ENCODE data around the gene AKAP11. TPM values are rescaled to one million over a fixed set of nuclear protein-coding genes. Genes with fewer than 3 reads are reported as not detected.
A peak's percentile ranks its signal among the peaks of the same experiment; 100 is the strongest.
"Not testable (repeated sequence)": the region's sequence is repeated elsewhere in the genome, so short reads cannot be mapped to it uniquely, and the experiment has no call there.

AKAP11 gene
- 10 to 100 TPM; 34.4 to 42.0 TPM for total RNA-seq
- polyA plus RNA-seq = 1 to 10 TPM; 4.8 to 9.7 TPM
- long read RNA-seq, donor 1, partial matches to known transcripts = 4 of 16 reads
- long read RNA-seq, donor 1, other reads (novel, unspliced or antisense) = 12 of 16 reads
- long read RNA-seq, donor 2, partial matches to known transcripts = 0 of 9 reads
- long read RNA-seq, donor 2, other reads (novel, unspliced or antisense) = 9 of 9 reads

GRCh38 chr13:42272115-42272803, at the start of gene AKAP11:
TSS of gene AKAP11 (plus strand) at chr13:42272152. CDS start at chr13:42286349, 14,197 bp downstream.
- Histone ChIP-seq H3K27ac (ENCODE audit: low read depth in 1 of 2, low read length in 2 of 2) (peak within 1 kb of the TSS; percentile 12 to 72), H3K36me3 (ENCODE audit: control insufficient read depth in 1 of 2, insufficient read depth in 2 of 2, low read length in 1 of 2) (no peaks in the 10 kb centered on the region), H3K4me3 (ENCODE audit: low read length in 2 of 2) (peak within 1 kb of the TSS; percentile 63 to 81), H3K9me3 (ENCODE audit: control insufficient read depth, low read length) (no peaks in the 10 kb centered on the region), H3K27me3 (ENCODE audit: control insufficient read depth in 1 of 2, insufficient read depth in 2 of 2, low read length in 1 of 2) (no peaks in the 10 kb centered on the region), H3K4me1 (ENCODE audit: control insufficient read depth in 1 of 2, insufficient read depth in 2 of 2, low read length in 2 of 2) (peaks cover 3 to 7% of the 10 kb centered on the region in 2 donors)
- peak; percentile 70 to 86 for DNase-seq
- intact Hi-C loops (cut with DNase I) = no loop called here
- peak; percentile 61 for ATAC-seq (ENCODE audit: low FRiP score)
- 0% methylated on average over 31 to 59 of the region's 59 CpGs for WGBS, 2 donors

DNA sequence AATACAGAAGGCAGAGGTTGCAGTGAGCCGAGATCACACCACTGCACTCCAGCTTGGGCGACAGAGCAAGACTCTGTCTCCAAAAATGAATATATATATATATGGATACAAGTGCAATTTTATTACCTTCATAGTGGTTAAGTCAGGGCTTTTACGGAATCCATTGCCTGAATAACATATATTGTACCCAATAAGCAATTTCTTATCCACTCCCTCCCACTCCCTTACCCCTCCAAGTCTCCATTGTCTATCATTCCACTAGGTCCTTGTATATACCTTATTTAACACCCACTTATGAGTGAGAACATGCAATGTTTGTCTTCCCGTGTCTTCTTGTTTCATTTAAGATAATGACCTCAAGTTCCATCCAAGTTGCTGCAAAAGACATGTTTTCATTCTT, 48.3 kb upstream of the AKAP11 start:
- H3K36me3 ChIP-seq (ENCODE audit: control insufficient read depth in 1 of 2, insufficient read depth in 2 of 2, low read length in 1 of 2) = peaks cover 7 to 8% of the 10 kb centered on the region in 2 donors
- no peak overlapping the region for H3K27ac ChIP-seq (ENCODE audit: low read depth in 1 of 2, low read length in 2 of 2)
- intact Hi-C loops (cut with DNase I) = no loop called here
- no peaks in the 10 kb centered on the region for H3K27me3 ChIP-seq (ENCODE audit: control insufficient read depth in 1 of 2, insufficient read depth in 2 of 2, low read length in 1 of 2)
- H3K9me3 ChIP-seq (ENCODE audit: control insufficient read depth, low read length) = no peaks in the 10 kb centered on the region
- ATAC-seq (ENCODE audit: low FRiP score) = no peak
- 95 to 96% methylated on average over 4 of the region's 4 CpGs for WGBS, 2 donors
- H3K4me1 ChIP-seq (ENCODE audit: control insufficient read depth in 1 of 2, insufficient read depth in 2 of 2, low read length in 2 of 2) = no peaks in the 10 kb centered on the region
- DNase-seq = no peak
- H3K4me3 ChIP-seq (ENCODE audit: low read length in 2 of 2) = no peak overlapping the region

DNA sequence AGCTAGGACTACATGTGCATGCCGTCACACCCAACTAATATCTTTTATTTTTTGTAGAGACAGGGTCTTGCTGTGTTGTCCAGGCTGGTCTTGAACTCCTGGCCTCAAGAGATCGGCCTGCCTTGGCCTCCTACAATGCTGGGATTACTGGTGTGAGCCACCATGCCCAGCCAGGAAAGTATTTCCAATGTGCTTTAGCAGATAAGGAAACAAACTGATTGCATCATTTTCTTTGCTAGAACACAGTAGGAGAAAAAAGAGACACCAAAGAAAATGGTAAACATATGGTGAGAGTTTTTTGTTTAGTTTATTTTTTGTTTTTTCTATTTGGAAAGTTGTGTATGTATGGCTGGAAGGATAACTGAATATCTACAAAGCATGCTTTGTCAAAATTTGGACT, 46.9 kb upstream of the AKAP11 start:
- H3K27ac ChIP-seq (ENCODE audit: low read depth in 1 of 2, low read length in 2 of 2) = no peak overlapping the region
- H3K27me3 ChIP-seq (ENCODE audit: control insufficient read depth in 1 of 2, insufficient read depth in 2 of 2, low read length in 1 of 2) = no peaks in the 10 kb centered on the region
- DNase-seq (no peak), ATAC-seq (ENCODE audit: low FRiP score) (no peak)
- intact Hi-C loops (cut with DNase I) = no loop called here
- WGBS, 2 donors = 98 to 100% methylated on average over 2 of the region's 2 CpGs
- peaks cover 5 to 12% of the 10 kb centered on the region in 2 donors for H3K36me3 ChIP-seq (ENCODE audit: control insufficient read depth in 1 of 2, insufficient read depth in 2 of 2, low read length in 1 of 2)
- H3K9me3 ChIP-seq (ENCODE audit: control insufficient read depth, low read length) = no peaks in the 10 kb centered on the region
- no peaks in the 10 kb centered on the region for H3K4me1 ChIP-seq (ENCODE audit: control insufficient read depth in 1 of 2, insufficient read depth in 2 of 2, low read length in 2 of 2)
- H3K4me3 ChIP-seq (ENCODE audit: low read length in 2 of 2) = no peak overlapping the region

DNA sequence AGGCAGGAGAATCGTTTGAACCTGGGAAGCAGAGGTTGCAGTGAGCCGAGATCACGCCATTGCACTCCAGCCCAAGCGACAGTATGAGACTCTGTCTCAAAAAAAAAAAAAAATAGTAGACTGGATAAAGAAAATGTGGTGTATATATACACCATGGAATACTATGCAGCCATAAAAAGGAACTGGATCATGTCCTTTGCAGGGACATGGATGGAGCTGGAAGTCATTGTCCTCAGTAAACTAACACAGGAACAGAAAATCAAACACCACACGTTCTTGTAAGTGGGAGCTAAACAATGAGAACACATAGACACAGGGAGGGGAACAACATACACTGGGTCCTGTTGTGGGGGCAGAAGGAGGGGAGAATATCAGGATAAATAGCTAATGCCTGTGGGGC, 45.2 kb upstream of the AKAP11 start:
- WGBS, 2 donors = 98 to 100% methylated on average over 5 of the region's 5 CpGs
- DNase-seq; ATAC-seq (ENCODE audit: low FRiP score); H3K27me3 ChIP-seq (ENCODE audit: control insufficient read depth in 1 of 2, insufficient read depth in 2 of 2, low read length in 1 of 2); H3K36me3 ChIP-seq (ENCODE audit: control insufficient read depth in 1 of 2, insufficient read depth in 2 of 2, low read length in 1 of 2); intact Hi-C loops (cut with DNase I); H3K27ac ChIP-seq (ENCODE audit: low read depth in 1 of 2, low read length in 2 of 2); H3K4me1 ChIP-seq (ENCODE audit: control insufficient read depth in 1 of 2, insufficient read depth in 2 of 2, low read length in 2 of 2); H3K9me3 ChIP-seq (ENCODE audit: control insufficient read depth, low read length); H3K4me3 ChIP-seq (ENCODE audit: low read length in 2 of 2): not testable (repeated sequence)

DNA sequence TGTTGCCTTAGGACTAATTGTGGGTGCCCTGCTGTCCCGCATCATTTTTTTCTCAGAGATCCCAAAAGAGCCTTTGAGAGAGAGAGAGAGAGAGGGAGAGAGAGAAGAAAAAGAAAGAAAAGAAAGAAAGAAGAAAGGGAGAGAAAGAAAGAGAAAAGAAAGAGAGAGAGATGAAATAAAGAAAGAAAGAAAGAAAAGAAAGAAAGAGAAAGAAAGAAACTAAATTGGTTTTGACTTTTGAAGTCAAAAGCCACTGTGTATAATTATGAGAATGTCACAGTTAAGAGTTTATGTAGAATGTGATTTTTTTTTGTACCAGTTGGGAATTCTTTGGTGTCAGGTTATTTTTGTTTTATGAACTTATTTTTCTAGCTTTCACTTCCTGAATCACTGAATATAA, 43.4 kb upstream of the AKAP11 start:
- 86 to 88% methylated on average over 1 of the region's 1 CpG for WGBS, 2 donors
- ATAC-seq (ENCODE audit: low FRiP score) = no peak
- no peak for DNase-seq
- Histone ChIP-seq H3K36me3 (ENCODE audit: control insufficient read depth in 1 of 2, insufficient read depth in 2 of 2, low read length in 1 of 2) (peaks cover 2 to 8% of the 10 kb centered on the region in 2 donors), H3K9me3 (ENCODE audit: control insufficient read depth, low read length) (no peaks in the 10 kb centered on the region), H3K4me1 (ENCODE audit: control insufficient read depth in 1 of 2, insufficient read depth in 2 of 2, low read length in 2 of 2) (peaks cover 0 to 1% of the 10 kb centered on the region in 2 donors), H3K27ac (ENCODE audit: low read depth in 1 of 2, low read length in 2 of 2) (no peak overlapping the region), H3K27me3 (ENCODE audit: control insufficient read depth in 1 of 2, insufficient read depth in 2 of 2, low read length in 1 of 2) (no peaks in the 10 kb centered on the region), H3K4me3 (ENCODE audit: low read length in 2 of 2) (no peak overlapping the region)
- intact Hi-C loops (cut with DNase I) = no loop called here

DNA sequence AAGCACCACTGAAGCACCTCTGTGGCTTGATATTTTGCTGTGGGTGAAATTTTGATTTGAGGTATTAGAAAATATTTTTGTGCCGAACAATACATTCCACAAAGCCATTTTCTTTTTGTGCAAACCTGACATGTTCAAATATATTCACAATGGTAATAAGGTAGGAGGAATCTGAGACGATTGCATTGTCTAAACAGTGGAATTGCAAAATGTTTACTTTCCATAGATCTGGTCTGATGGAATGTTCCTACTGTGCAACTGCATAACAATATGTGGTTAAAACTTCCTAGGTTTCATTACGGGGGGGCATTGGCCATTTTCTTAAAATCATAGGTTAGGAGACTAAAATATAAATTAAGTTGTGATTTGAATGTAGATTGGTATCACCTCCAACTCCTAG, 42.7 kb upstream of the AKAP11 start:
- Histone ChIP-seq H3K4me3 (ENCODE audit: low read length in 2 of 2) (no peak overlapping the region), H3K27ac (ENCODE audit: low read depth in 1 of 2, low read length in 2 of 2) (no peak overlapping the region), H3K27me3 (ENCODE audit: control insufficient read depth in 1 of 2, insufficient read depth in 2 of 2, low read length in 1 of 2) (no peaks in the 10 kb centered on the region), H3K4me1 (ENCODE audit: control insufficient read depth in 1 of 2, insufficient read depth in 2 of 2, low read length in 2 of 2) (peaks cover 0 to 2% of the 10 kb centered on the region in 2 donors), H3K9me3 (ENCODE audit: control insufficient read depth, low read length) (no peaks in the 10 kb centered on the region), H3K36me3 (ENCODE audit: control insufficient read depth in 1 of 2, insufficient read depth in 2 of 2, low read length in 1 of 2) (peaks cover 2 to 5% of the 10 kb centered on the region in 2 donors)
- DNase-seq = no peak
- intact Hi-C loops (cut with DNase I) = no loop called here
- WGBS, 2 donors = 68 to 73% methylated on average over 3 of the region's 3 CpGs
- no peak for ATAC-seq (ENCODE audit: low FRiP score)

GRCh38 chr13:42232671-42233070, 39.3 kb upstream of the AKAP11 start:
- intact Hi-C loops (cut with DNase I) = no loop called here
- DNase-seq = no peak
- H3K27me3 ChIP-seq (ENCODE audit: control insufficient read depth in 1 of 2, insufficient read depth in 2 of 2, low read length in 1 of 2) = no peaks in the 10 kb centered on the region
- no peak for ATAC-seq (ENCODE audit: low FRiP score)
- H3K4me1 ChIP-seq (ENCODE audit: control insufficient read depth in 1 of 2, insufficient read depth in 2 of 2, low read length in 2 of 2) = peaks cover 0 to 2% of the 10 kb centered on the region in 2 donors
- 83 to 84% methylated on average over 4 of the region's 4 CpGs for WGBS, 2 donors
- no peak overlapping the region for H3K4me3 ChIP-seq (ENCODE audit: low read length in 2 of 2)
- H3K36me3 ChIP-seq (ENCODE audit: control insufficient read depth in 1 of 2, insufficient read depth in 2 of 2, low read length in 1 of 2) = peaks cover 2 to 4% of the 10 kb centered on the region in 2 donors
- H3K27ac ChIP-seq (ENCODE audit: low read depth in 1 of 2, low read length in 2 of 2) = no peak overlapping the region
- H3K9me3 ChIP-seq (ENCODE audit: control insufficient read depth, low read length) = no peaks in the 10 kb centered on the region

DNA sequence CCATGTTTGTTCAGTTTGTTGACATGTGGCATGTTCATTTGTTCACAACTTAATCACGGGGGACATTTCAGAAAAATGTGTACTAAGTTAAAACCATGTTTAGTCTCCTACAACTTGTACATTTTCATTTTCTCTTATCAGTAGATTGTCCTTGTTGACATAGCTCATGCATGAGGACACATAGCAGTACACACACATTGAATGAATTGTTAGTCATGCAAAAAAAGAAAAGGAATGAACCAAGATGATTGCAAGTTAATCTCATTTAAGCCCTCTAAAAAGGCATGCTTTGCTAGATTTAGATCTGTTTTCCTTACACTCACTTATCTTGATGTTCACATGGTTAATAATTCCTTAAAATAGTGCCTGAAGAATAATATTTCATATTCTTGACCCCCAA, 38.2 kb upstream of the AKAP11 start:
- H3K27ac ChIP-seq (ENCODE audit: low read depth in 1 of 2, low read length in 2 of 2) = no peak overlapping the region
- intact Hi-C loops (cut with DNase I) = no loop called here
- H3K9me3 ChIP-seq (ENCODE audit: control insufficient read depth, low read length) = no peaks in the 10 kb centered on the region
- H3K36me3 ChIP-seq (ENCODE audit: control insufficient read depth in 1 of 2, insufficient read depth in 2 of 2, low read length in 1 of 2) = peaks cover 2 to 4% of the 10 kb centered on the region in 2 donors
- WGBS, 2 donors = 8 to 10% methylated on average over 1 of the region's 1 CpG
- H3K4me1 ChIP-seq (ENCODE audit: control insufficient read depth in 1 of 2, insufficient read depth in 2 of 2, low read length in 2 of 2) = peaks cover 0 to 2% of the 10 kb centered on the region in 2 donors
- no peak overlapping the region for H3K4me3 ChIP-seq (ENCODE audit: low read length in 2 of 2)
- ATAC-seq (ENCODE audit: low FRiP score) (no peak), DNase-seq (no peak)
- no peaks in the 10 kb centered on the region for H3K27me3 ChIP-seq (ENCODE audit: control insufficient read depth in 1 of 2, insufficient read depth in 2 of 2, low read length in 1 of 2)

GRCh38 chr13:42239161-42239560, 32.8 kb upstream of the AKAP11 start:
- Histone ChIP-seq H3K27me3 (ENCODE audit: control insufficient read depth in 1 of 2, insufficient read depth in 2 of 2, low read length in 1 of 2) (no peaks in the 10 kb centered on the region), H3K27ac (ENCODE audit: low read depth in 1 of 2, low read length in 2 of 2) (no peak overlapping the region), H3K9me3 (ENCODE audit: control insufficient read depth, low read length) (no peaks in the 10 kb centered on the region), H3K36me3 (ENCODE audit: control insufficient read depth in 1 of 2, insufficient read depth in 2 of 2, low read length in 1 of 2) (no peaks in the 10 kb centered on the region), H3K4me3 (ENCODE audit: low read length in 2 of 2) (no peak overlapping the region), H3K4me1 (ENCODE audit: control insufficient read depth in 1 of 2, insufficient read depth in 2 of 2, low read length in 2 of 2) (no peaks in the 10 kb centered on the region)
- no peak for ATAC-seq (ENCODE audit: low FRiP score)
- DNase-seq = no peak
- intact Hi-C loops (cut with DNase I) = no loop called here
- 97 to 98% methylated on average over 1 of the region's 1 CpG for WGBS, 2 donors

Data from aorta (tissue), 5 donors.